ENCODE results near the gene RMDN2.

- TF ChIP-seq CTCF (IDR thresholded peaks at IDR 0.05) (no peak), POLR2A (IDR thresholded peaks at IDR 0.05) (no peak), POLR2AphosphoS5 (IDR thresholded peaks at IDR 0.05) (no peak)
Observed at GRCh38 chr2:37973615-37974353, 48.7 kb downstream of the RMDN2 start.
